Right lobe of liver (tissue), 6 donors: ENCODE data around the gene ZNF829. TPM values are rescaled to one million over a fixed set of nuclear protein-coding genes. Genes with fewer than 3 reads are reported as not detected.

Experiments
- ATAC-seq, 4 donors: fragments of 200-7000 bp; cut with Tn5 transposase; one replicate each; pipeline ENCODE4 v1.9.1; 2020; ENCODE audit warnings: mild to moderate bottlenecking in 4 of 4, moderate library complexity in 4 of 4
- DNase-seq, 3 donors: peaks; one replicate each; pipeline ENCODE4 v3.0.0-alpha.2; 2020
- H3K27ac ChIP-seq, 3 donors: fragments of 200-600 bp; one replicate each; pipeline ENCODE4 v1.8.0; 2022
- H3K27me3 ChIP-seq, 2 donors: fragments of 200-600 bp; one replicate each; pipeline ENCODE4 v1.8.0; 2022
- H3K36me3 ChIP-seq, 4 donors: fragments of 200-600 bp; sonication (generic) in 1 of 4; one replicate each; pipeline versions ENCODE4 v1.5.1 to v1.8.0; 2017 to 2022; ENCODE audit warnings: control low read depth in 1 of 4
- H3K4me1 ChIP-seq, 4 donors: fragments of 200-600 bp; sonication (generic) in 1 of 4; one replicate each; pipeline versions ENCODE4 v1.5.1 to v1.8.0; 2017 to 2022; ENCODE audit warnings: control low read depth in 1 of 4
- H3K4me3 ChIP-seq, 3 donors: fragments of 200-600 bp; one replicate each; pipeline ENCODE4 v1.8.0; 2022
- H3K9me3 ChIP-seq, 4 donors: fragments of 200-600 bp; sonication (generic) in 1 of 4; one replicate each; pipeline versions ENCODE4 v1.5.1 to v1.8.0; 2017 to 2022; ENCODE audit warnings: control low read depth in 1 of 4
- POLR2A ChIP-seq: fragments of 450-650 bp; IDR thresholded peaks from one replicate; pipeline ENCODE4 v1.6.1; 2017; ENCODE audit warnings: antibody characterized with exemption, mild to moderate bottlenecking
- WGBS: methylation state at CpG from one replicate; pipeline ENCODE4 v1.1.6; 2018; ENCODE audit warnings: low coverage, low lambda C conversion rate; ENCODE audit not compliant: insufficient coverage; ENCODE audit errors: missing lambda C conversion rate; 5-methylcytosine and 5-hydroxymethylcytosine counted together
- intact Hi-C, 2 donors: fragments of 100-400 bp; cut with DNase I; formaldehyde crosslinking; loops; one replicate each; pipeline versions ENCODE4 v1.11.2 to v1.14.1; 2022
- long read RNA-seq: library from polyadenylated mRNA; unstranded; transcript quantifications from one replicate; pipeline ENCODE4 v2.0.0, GENCODE V29; 2019
- total RNA-seq, 6 experiments: library from RNA; depleted of rRNA in 2 of 6; stranded (reverse); fragments of >200 nt in 2 of 6; fragmentation: NEBNext Ultra II Directional in 3 of 6; extraction: Animal tissue kit (Norgen Biotek cat#: 25700) in 3 of 6; gene quantifications; one replicate each; pipeline versions ENCODE4 v1.1.0 to v1.2.4, GENCODE V29; 2016 to 2023
- TF ChIP-seq, protein P1 (sequence below), 4 donors: fragments of 200-600 bp in 3 of 4; fragments of 450-650 bp in 1 of 4; IDR thresholded peaks; one replicate each; pipeline versions ENCODE4 v1.5.1 to v1.8.0; 2016 to 2022; ENCODE audit warnings: antibody characterized with exemption in 4 of 4, mild to moderate bottlenecking in 2 of 4
- donor health status: DM: no; HTN: yes; CAD: no.
- donor health status: DM: no; HTN: no; CAD: no.
- donor health status: DM: no; HTN: no; CAD: no.
- donor health status: DM: no; HTN: yes; CAD: no.
- donor health status: DM: no; HTN: yes; CAD: no.

ZNF829 gene
- total RNA-seq: under 1 TPM; 0.55 to 0.95 (median 0.78) TPM
- long read RNA-seq: 0 reads

DNA sequence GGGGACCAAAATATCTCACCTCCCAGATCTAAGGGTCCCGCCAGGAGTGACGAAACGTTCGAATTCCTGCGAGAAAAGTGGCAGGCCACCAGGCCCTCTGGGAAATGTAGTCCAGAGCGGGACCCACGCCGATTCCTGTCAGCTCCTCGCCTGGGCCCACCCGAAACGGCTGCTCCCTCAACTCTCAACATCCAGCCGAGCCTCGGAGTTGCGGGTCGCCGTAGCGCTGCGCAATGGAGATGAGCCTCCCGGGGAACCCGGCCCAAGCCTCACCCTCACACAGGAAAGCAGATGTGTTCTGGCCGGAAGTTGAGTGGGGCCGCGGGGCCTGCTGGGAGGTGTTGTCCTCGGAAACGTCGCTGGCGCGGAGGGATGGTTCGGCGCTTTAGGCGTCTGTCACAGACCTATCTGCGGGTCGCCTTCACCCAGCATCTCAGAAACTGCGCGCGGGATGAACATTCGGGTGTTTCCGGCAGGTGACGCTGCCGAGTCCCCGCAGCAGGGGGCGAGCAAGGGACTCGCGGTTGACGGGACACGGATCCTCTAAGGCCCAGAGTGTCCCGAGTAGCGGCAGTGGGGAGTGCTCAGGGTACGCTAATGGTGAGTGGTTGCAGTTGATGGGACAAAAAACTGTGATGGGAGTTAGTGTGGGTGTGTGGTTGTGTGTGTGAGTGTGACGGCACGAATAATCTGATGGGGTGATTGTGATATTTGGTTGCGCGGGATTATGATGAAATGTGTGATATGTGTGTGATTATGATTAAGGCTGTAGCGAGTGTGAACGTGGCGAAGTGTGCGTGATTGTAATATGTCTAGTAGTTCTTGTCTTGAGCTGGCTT lies at the start of gene ZNF829, which contains the start of gene ZNF568:
TSS of gene ZNF829 (minus strand) at position 300 of the 839 bp plus-strand sequence. CDS start 1,124 bp downstream, outside the sequence.
TSS of gene ZNF568 (plus strand) at position 341 of the 839 bp plus-strand sequence. CDS start 6,439 bp downstream, outside the sequence.
- Histone ChIP-seq H3K27ac (peak within 1 kb of the TSS; percentile 56 to 96 (median 92)), H3K9me3 (peaks cover 0 to 26% (median 0%) of the 10 kb centered on the region in 4 donors), H3K4me3 (peak within 1 kb of the TSS; percentile 58 to 96 (median 66)), H3K4me1 (peaks cover 0 to 5% (median 0%) of the 10 kb centered on the region in 4 donors), H3K27me3 (no peaks in the 10 kb centered on the region), H3K36me3 (peaks cover 0 to 11% (median 4%) of the 10 kb centered on the region in 4 donors)
- ATAC-seq: peak; percentile 97 to 99 (median 98)
- WGBS: under 1% methylated on average over 43 of the region's 57 CpGs
- intact Hi-C loops: no loop called here
- TF ChIP-seq POLR2A: peak; percentile 15
- TF ChIP-seq, protein P1, sequence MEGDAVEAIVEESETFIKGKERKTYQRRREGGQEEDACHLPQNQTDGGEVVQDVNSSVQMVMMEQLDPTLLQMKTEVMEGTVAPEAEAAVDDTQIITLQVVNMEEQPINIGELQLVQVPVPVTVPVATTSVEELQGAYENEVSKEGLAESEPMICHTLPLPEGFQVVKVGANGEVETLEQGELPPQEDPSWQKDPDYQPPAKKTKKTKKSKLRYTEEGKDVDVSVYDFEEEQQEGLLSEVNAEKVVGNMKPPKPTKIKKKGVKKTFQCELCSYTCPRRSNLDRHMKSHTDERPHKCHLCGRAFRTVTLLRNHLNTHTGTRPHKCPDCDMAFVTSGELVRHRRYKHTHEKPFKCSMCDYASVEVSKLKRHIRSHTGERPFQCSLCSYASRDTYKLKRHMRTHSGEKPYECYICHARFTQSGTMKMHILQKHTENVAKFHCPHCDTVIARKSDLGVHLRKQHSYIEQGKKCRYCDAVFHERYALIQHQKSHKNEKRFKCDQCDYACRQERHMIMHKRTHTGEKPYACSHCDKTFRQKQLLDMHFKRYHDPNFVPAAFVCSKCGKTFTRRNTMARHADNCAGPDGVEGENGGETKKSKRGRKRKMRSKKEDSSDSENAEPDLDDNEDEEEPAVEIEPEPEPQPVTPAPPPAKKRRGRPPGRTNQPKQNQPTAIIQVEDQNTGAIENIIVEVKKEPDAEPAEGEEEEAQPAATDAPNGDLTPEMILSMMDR (IDR thresholded peaks at IDR 0.05): peak; percentile 44 to 52 (median 48)
- DNase-seq: peak; percentile 89 to 93 (median 90)

DNA sequence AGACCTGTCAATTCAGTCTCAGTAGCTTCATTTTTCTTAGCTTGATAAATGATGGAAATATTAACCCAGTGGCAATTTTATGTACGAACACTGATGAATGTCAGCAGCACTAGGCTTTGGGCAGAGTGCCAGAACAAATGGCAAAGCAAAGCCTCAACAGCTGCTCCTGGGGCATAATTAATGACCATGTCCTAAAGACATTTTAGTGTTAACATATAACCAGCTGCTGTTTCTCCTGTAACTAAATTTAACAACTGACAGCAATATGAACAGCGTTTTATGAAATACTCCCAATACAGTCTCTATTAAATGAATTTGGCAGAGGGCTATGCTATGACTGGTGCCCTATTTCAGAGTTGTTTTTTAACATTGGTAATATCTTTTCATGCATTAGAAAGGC lies 47.2 kb upstream of the ZNF829 start:
- H3K9me3 ChIP-seq: peaks cover 0 to 33% (median 10%) of the 10 kb centered on the region in 4 donors

DNA sequence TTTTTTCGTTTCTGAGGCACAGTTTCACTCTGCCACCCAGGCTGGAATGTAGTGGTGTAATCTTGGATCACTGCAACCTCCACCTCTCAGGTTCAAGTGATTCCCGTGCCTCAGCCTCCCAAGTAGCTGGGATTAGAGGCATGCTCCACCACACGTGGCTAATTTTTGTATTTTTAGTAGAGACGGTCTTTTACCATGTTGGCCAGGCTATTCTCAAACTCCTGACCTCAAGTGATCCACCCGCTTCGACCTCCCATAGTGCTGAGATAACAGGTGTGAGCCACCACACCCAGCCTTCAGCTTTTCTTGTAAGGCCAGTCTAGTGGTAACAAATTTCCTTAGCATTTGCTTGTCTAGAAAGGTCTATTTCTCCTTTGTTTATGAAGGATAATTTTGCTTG lies 46.3 kb upstream of the ZNF829 start:
- TF ChIP-seq, protein P1 (IDR thresholded peaks at IDR 0.05): no peak
- no peak for TF ChIP-seq POLR2A
- Histone ChIP-seq H3K4me1 (no peaks in the 10 kb centered on the region), H3K27me3 (no peaks in the 10 kb centered on the region), H3K4me3 (no peak overlapping the region), H3K9me3 (peaks cover 0 to 33% (median 10%) of the 10 kb centered on the region in 4 donors), H3K36me3 (no peaks in the 10 kb centered on the region), H3K27ac (no peak overlapping the region)
- intact Hi-C loops: no loop called here
- no peak for DNase-seq
- no peak for ATAC-seq
- WGBS: 79% methylated on average over 5 of the region's 6 CpGs

More for the DNA sequence above, 47.2 kb upstream of the ZNF829 start:
- H3K4me1 ChIP-seq: no peaks in the 10 kb centered on the region
- WGBS: 65% methylated on average over 2 of the region's 2 CpGs
- intact Hi-C loops: no loop called here
- H3K27ac ChIP-seq: no peak overlapping the region
- no peaks in the 10 kb centered on the region for H3K27me3 ChIP-seq
- ATAC-seq (no peak), DNase-seq (no peak)
- H3K4me3 ChIP-seq: no peak overlapping the region
- H3K36me3 ChIP-seq: no peaks in the 10 kb centered on the region
- TF ChIP-seq POLR2A: no peak
- TF ChIP-seq, protein P1 (IDR thresholded peaks at IDR 0.05): no peak

DNA sequence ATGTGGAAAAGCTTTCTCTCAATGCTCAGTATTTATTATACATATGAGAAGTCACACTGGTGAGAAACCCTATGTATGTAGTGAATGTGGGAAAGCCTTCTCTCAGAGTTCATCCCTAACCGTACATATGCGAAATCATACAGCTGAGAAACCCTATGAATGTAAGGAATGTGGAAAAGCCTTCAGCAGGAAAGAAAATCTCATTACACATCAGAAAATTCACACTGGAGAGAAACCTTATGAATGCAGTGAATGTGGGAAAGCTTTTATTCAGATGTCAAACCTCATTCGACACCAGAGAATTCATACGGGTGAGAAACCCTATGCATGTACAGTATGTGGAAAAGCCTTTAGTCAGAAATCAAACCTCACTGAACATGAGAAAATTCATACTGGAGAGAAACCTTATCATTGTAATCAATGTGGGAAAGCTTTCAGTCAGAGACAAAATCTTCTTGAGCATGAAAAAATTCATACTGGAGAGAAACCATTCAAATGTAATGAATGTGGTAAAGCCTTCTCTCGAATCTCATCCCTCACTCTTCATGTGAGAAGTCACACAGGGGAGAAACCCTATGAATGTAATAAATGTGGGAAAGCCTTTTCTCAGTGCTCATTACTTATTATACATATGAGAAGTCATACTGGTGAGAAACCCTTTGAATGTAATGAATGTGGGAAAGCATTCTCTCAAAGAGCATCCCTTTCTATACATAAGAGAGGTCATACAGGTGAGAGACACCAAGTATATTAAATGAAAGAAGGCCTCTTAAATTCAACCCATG lies 34.4 kb upstream of the ZNF829 start:
- Histone ChIP-seq H3K27ac (no peak overlapping the region), H3K27me3 (no peaks in the 10 kb centered on the region), H3K9me3 (peaks cover 0 to 36% (median 17%) of the 10 kb centered on the region in 4 donors), H3K4me3 (no peak overlapping the region), H3K4me1 (no peaks in the 10 kb centered on the region), H3K36me3 (peaks cover 0 to 30% (median 0%) of the 10 kb centered on the region in 4 donors)
- TF ChIP-seq, protein P1 (IDR thresholded peaks at IDR 0.05): no peak
- TF ChIP-seq POLR2A: no peak
- ATAC-seq: no peak
- intact Hi-C loops: no loop called here
- no peak for DNase-seq
- 90% methylated on average over 5 of the region's 5 CpGs for WGBS
